Caco-2 (cell line): ENCODE data around the gene HOXB9. TPM values are rescaled to one million over a fixed set of nuclear protein-coding genes. Genes with fewer than 3 reads are reported as not detected.

Experiments used
- BruUV-seq: library from RNA; stranded (reverse); fragments of 400-500 nt; replicated peaks from 2 replicates; lab custom pipeline; 2021; lab: Mats Ljungman, UMichigan
- CTCF ChIA-PET: fragments of 300-600 bp; sonication (Branson Sonifier 250); formaldehyde crosslinking; loops from one replicate; lab custom pipeline; 2022; ENCODE audit warnings: antibody characterized with exemption; lab: Charles Lee
- POLR2A ChIA-PET: fragments of 300-600 bp; sonication (Branson Sonifier 250); formaldehyde crosslinking; loops from one replicate; lab custom pipeline; 2022; ENCODE audit warnings: antibody characterized with exemption; lab: Charles Lee
- DNase-seq, 2 experiments: peaks; one replicate each; pipeline versions ENCODE4 v3.0.0 to v3.0.0-alpha.2; 2020 to 2022
- H3K27me3 ChIP-seq: replicated peaks from 2 replicates; pipeline ENCODE4 v1.6.0; 2011; ENCODE audit warnings: low read length; ENCODE audit not compliant: control insufficient read depth, insufficient read depth
- H3K36me3 ChIP-seq: 2 replicates; pipeline ENCODE4 v1.5.1; 2011; ENCODE audit warnings: low read length; ENCODE audit not compliant: control insufficient read depth, insufficient read depth
- H3K4me1 ChIP-seq: fragments of 250-450 bp; sonication (Bioruptor Pico); 2 replicates; pipeline ENCODE4 v1.5.1; 2020; ENCODE audit warnings: mild to moderate bottlenecking
- H3K4me3 ChIP-seq: 2 replicates; pipeline ENCODE4 v1.5.1; 2011; ENCODE audit warnings: low read depth, mild to moderate bottlenecking, control low read depth, low read length
- H3K9me3 ChIP-seq: fragments of 250-450 bp; sonication (Bioruptor Pico); 2 replicates; pipeline ENCODE4 v1.5.1; 2020; ENCODE audit warnings: mild to moderate bottlenecking, moderate library complexity
- H3K27ac Mint-ChIP-seq: one replicate; pipeline ENCODE4 v1.8.0; 2022; ENCODE audit warnings: mixed read lengths; ENCODE audit not compliant: unreplicated experiment
- H3K27me3 Mint-ChIP-seq: one replicate; pipeline ENCODE4 v1.8.0; 2022; ENCODE audit warnings: mixed read lengths; ENCODE audit not compliant: insufficient read depth, unreplicated experiment
- H3K36me3 Mint-ChIP-seq: one replicate; pipeline ENCODE4 v1.8.0; 2022; ENCODE audit warnings: mild to moderate bottlenecking, mixed read lengths; ENCODE audit not compliant: insufficient read depth, unreplicated experiment
- H3K4me1 Mint-ChIP-seq: one replicate; pipeline ENCODE4 v1.8.0; 2022; ENCODE audit warnings: low read depth, mixed read lengths; ENCODE audit not compliant: unreplicated experiment
- H3K4me3 Mint-ChIP-seq: one replicate; pipeline ENCODE4 v1.8.0; 2022; ENCODE audit warnings: mild to moderate bottlenecking, moderate library complexity, mixed read lengths; ENCODE audit not compliant: unreplicated experiment
- H3K9me3 Mint-ChIP-seq: one replicate; pipeline ENCODE4 v1.8.0; 2022; ENCODE audit warnings: mixed read lengths; ENCODE audit not compliant: unreplicated experiment
- intact Hi-C: fragments of 100-400 bp; cut with micrococcal nuclease; formaldehyde crosslinking; loops from one replicate; pipeline ENCODE4 v1.10.0; 2022; ENCODE audit not compliant: unreplicated experiment
- total RNA-seq: library from RNA; stranded (reverse); gene quantifications from 2 replicates; pipeline ENCODE4 v1.2.3, GENCODE V29; 2022
- TF ChIP-seq, protein P1 (sequence below), 2 experiments: fragments of 200-600 bp in 1 of 2; IDR thresholded peaks; 1 replicate in 1 of 2; 2 replicates in 1 of 2; pipeline versions ENCODE4 v1.5.1 to v1.8.0; 2011 to 2022; ENCODE audit warnings: antibody characterized with exemption in 1 of 2, control low read depth in 1 of 2, inconsistent platforms in 1 of 2, low read depth in 1 of 2, low read length in 1 of 2, mild to moderate bottlenecking in 1 of 2, moderate library complexity in 1 of 2; ENCODE audit not compliant: insufficient read depth in 1 of 2, severe bottlenecking in 1 of 2, unreplicated experiment in 1 of 2

The HOXB9 gene
- total RNA-seq, 1 experiment from 2014 or later, result 4.5 TPM

GRCh38 chr17:48587276-48588073 is 38.7 kb downstream of the HOXB9 start:
- Mint-ChIP-seq H3K4me3 (no peak overlapping the region), H3K36me3 (no peaks in the 10 kb centered on the region), H3K27me3 (peaks cover 37% of the 10 kb centered on the region), H3K27ac (no peak overlapping the region), H3K9me3 (no peaks in the 10 kb centered on the region), H3K4me1 (peaks cover 22% of the 10 kb centered on the region)
- no TSS peak for BruUV-seq
- Histone ChIP-seq H3K36me3 (no peaks in the 10 kb centered on the region), H3K27me3 (peaks cover 12% of the 10 kb centered on the region), H3K4me1 (peaks cover 21% of the 10 kb centered on the region), H3K9me3 (no peaks in the 10 kb centered on the region), H3K4me3 (no peak overlapping the region)
- CTCF ChIA-PET, result interaction anchor here (0.6 to 2.8 kb wide), 9 partner anchors 9 to 252 kb away, joined by 3 to 13 read pairs (median 3); no protein-coding TSS in a partner anchor
- TF ChIP-seq, protein P1, sequence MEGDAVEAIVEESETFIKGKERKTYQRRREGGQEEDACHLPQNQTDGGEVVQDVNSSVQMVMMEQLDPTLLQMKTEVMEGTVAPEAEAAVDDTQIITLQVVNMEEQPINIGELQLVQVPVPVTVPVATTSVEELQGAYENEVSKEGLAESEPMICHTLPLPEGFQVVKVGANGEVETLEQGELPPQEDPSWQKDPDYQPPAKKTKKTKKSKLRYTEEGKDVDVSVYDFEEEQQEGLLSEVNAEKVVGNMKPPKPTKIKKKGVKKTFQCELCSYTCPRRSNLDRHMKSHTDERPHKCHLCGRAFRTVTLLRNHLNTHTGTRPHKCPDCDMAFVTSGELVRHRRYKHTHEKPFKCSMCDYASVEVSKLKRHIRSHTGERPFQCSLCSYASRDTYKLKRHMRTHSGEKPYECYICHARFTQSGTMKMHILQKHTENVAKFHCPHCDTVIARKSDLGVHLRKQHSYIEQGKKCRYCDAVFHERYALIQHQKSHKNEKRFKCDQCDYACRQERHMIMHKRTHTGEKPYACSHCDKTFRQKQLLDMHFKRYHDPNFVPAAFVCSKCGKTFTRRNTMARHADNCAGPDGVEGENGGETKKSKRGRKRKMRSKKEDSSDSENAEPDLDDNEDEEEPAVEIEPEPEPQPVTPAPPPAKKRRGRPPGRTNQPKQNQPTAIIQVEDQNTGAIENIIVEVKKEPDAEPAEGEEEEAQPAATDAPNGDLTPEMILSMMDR (IDR thresholded peaks at IDR 0.05; ENCODE audit: insufficient read depth in 1 of 2, low read depth in 1 of 2, low read length in 1 of 2, severe bottlenecking in 1 of 2, unreplicated experiment in 1 of 2), result no peak
- POLR2A ChIA-PET, result no interaction called here
- intact Hi-C loops, result no loop called here
- no peak for DNase-seq

GRCh38 chr17:48586355-48587258 is 39.6 kb downstream of the HOXB9 start:
- no peak for DNase-seq
- intact Hi-C loops, result no loop called here
- Mint-ChIP-seq H3K4me3 (no peak overlapping the region), H3K27me3 (peaks cover 37% of the 10 kb centered on the region), H3K27ac (no peak overlapping the region), H3K9me3 (no peaks in the 10 kb centered on the region), H3K36me3 (no peaks in the 10 kb centered on the region), H3K4me1 (peaks cover 22% of the 10 kb centered on the region)
- POLR2A ChIA-PET, result no interaction called here
- Histone ChIP-seq H3K4me1 (peaks cover 21% of the 10 kb centered on the region), H3K27me3 (peaks cover 12% of the 10 kb centered on the region), H3K36me3 (no peaks in the 10 kb centered on the region), H3K9me3 (no peaks in the 10 kb centered on the region), H3K4me3 (no peak overlapping the region)
- BruUV-seq, result no TSS peak
- TF ChIP-seq, protein P1 (IDR thresholded peaks at IDR 0.05; ENCODE audit: insufficient read depth in 1 of 2, low read depth in 1 of 2, low read length in 1 of 2, severe bottlenecking in 1 of 2, unreplicated experiment in 1 of 2), result no peak
- CTCF ChIA-PET, result interaction anchor here (0.6 to 2.8 kb wide), 4 partner anchors 15 to 86 kb away, joined by 3 to 13 read pairs (median 6); no protein-coding TSS in a partner anchor

- no peak overlapping the region for H3K4me3 ChIP-seq
- no peak overlapping the region for H3K27ac Mint-ChIP-seq
- no peaks in the 10 kb centered on the region for H3K9me3 ChIP-seq
- peaks cover 40% of the 10 kb centered on the region for H3K27me3 Mint-ChIP-seq
- ChIA-PET POLR2A (no interaction called here), CTCF (interaction anchor here (1.0 kb wide), 2 partner anchors 91 to 110 kb away, joined by 3 to 6 read pairs; no protein-coding TSS in a partner anchor)
- no peak for DNase-seq
- no peaks in the 10 kb centered on the region for H3K36me3 Mint-ChIP-seq
- H3K36me3 ChIP-seq, result no peaks in the 10 kb centered on the region
- H3K4me3 Mint-ChIP-seq, result no peak overlapping the region
- intact Hi-C loops, result no loop called here
- peaks cover 14% of the 10 kb centered on the region for H3K27me3 ChIP-seq
- BruUV-seq, result no TSS peak
- no peaks in the 10 kb centered on the region for H3K9me3 Mint-ChIP-seq
- peaks cover 40% of the 10 kb centered on the region for H3K4me1 Mint-ChIP-seq
- H3K4me1 ChIP-seq, result peaks cover 28% of the 10 kb centered on the region
- TF ChIP-seq, protein P1 (IDR thresholded peaks at IDR 0.05; ENCODE audit: insufficient read depth in 1 of 2, low read depth in 1 of 2, low read length in 1 of 2, severe bottlenecking in 1 of 2, unreplicated experiment in 1 of 2), result no peak
Observed at GRCh38 chr17:48584223-48584741, 41.9 kb downstream of the HOXB9 start.
